Heart left ventricle (tissue), 16 donors: ENCODE measurements around the gene LHX2. TPM values are rescaled to one million over a fixed set of nuclear protein-coding genes. Genes with fewer than 3 reads are reported as not detected.

ENCODE experiments used
- ATAC-seq, 4 donors: fragments of 200-7000 bp; cut with Tn5 transposase; one replicate each; pipeline ENCODE4 v1.9.1; 2020 to 2022; ENCODE audit warnings: moderate library complexity in 4 of 4, mild to moderate bottlenecking in 3 of 4, moderate number of reproducible peaks in 1 of 4
- DNase-seq, 5 donors: peaks; one replicate each; pipeline ENCODE4 v3.0.0-alpha.2; 2020
- H3K27ac ChIP-seq, 12 donors: fragments of 200-600 bp; sonication (generic) in 4 of 12; one replicate each; pipeline versions ENCODE4 v1.5.0 to v1.8.0; 2016 to 2022; ENCODE audit warnings: mild to moderate bottlenecking in 2 of 12
- H3K27me3 ChIP-seq, 9 donors: fragments of 200-600 bp; sonication (generic) in 2 of 9; one replicate each; pipeline versions ENCODE4 v1.5.1 to v1.8.0; 2016 to 2022; ENCODE audit warnings: mild to moderate bottlenecking in 3 of 9
- H3K36me3 ChIP-seq, 9 donors: fragments of 200-600 bp; sonication (generic) in 2 of 9; one replicate each; pipeline versions ENCODE4 v1.5.0 to v1.8.0; 2018 to 2022; ENCODE audit warnings: mild to moderate bottlenecking in 2 of 9
- H3K4me1 ChIP-seq, 12 donors: fragments of 200-600 bp; sonication (generic) in 4 of 12; one replicate each; pipeline versions ENCODE4 v1.5.0 to v1.8.0; 2016 to 2022; ENCODE audit warnings: mild to moderate bottlenecking in 3 of 12
- H3K4me3 ChIP-seq, 12 donors: fragments of 200-600 bp; sonication (generic) in 4 of 12; one replicate each; pipeline versions ENCODE4 v1.5.0 to v1.8.0; 2017 to 2022; ENCODE audit warnings: mild to moderate bottlenecking in 9 of 12, moderate library complexity in 4 of 12
- H3K9me3 ChIP-seq, 12 donors: fragments of 200-600 bp; sonication (generic) in 4 of 12; one replicate each; pipeline versions ENCODE4 v1.5.0 to v1.8.0; 2016 to 2022; ENCODE audit warnings: mild to moderate bottlenecking in 1 of 12
- POLR2A ChIP-seq, 2 donors: fragments of 450-650 bp; IDR thresholded peaks; one replicate each; pipeline ENCODE4 v1.6.1; 2017; ENCODE audit warnings: antibody characterized with exemption in 2 of 2, mild to moderate bottlenecking in 2 of 2, moderate library complexity in 2 of 2
- WGBS, 4 donors: extraction: QIAGEN DNeasy Blood & Tissue Kit in 2 of 4; methylation state at CpG; one replicate each; pipeline versions ENCODE4 v1.1.5 to v1.1.7; 2013 to 2018; 5-methylcytosine and 5-hydroxymethylcytosine counted together
- intact Hi-C, 10 donors: fragments of 100-400 bp; cut with DNase I; formaldehyde crosslinking; loops; one replicate each; pipeline versions ENCODE4 v1.11.1 to v1.14.2; 2022
- polyA plus RNA-seq, 2 donors: library from polyadenylated mRNA; stranded (reverse); fragments of 200-250 nt; gene quantifications; one replicate each; pipeline ENCODE4 v1.2.3, GENCODE V29; 2013
- total RNA-seq, 9 donors: library from RNA; depleted of rRNA in 2 of 9; stranded (reverse); fragments of >200 nt in 2 of 9; fragmentation: NEBNext Ultra II Directional in 3 of 9; extraction: Animal tissue kit (Norgen Biotek cat#: 25700) in 3 of 9; gene quantifications; one replicate each; pipeline versions ENCODE4 v1.1.0 to v1.2.4, GENCODE V29; 2016 to 2023
- TF ChIP-seq, protein P1 (sequence below), 12 donors: fragments of 200-600 bp; sonication (generic) in 4 of 12; IDR thresholded peaks; one replicate each; pipeline versions ENCODE4 v1.5.0 to v1.8.0; 2018 to 2022; ENCODE audit warnings: antibody characterized with exemption in 12 of 12, mild to moderate bottlenecking in 5 of 12
- donor health status: ischemic (EF 13 %, LVEDD 7.1; RV severe dilation, severe dysfunction).
- donor health status: healthy with polysubstance abuse.
- donor health status: DM: no; HTN: yes; CAD: no.
- donor health status: DM: no; HTN: no; CAD: no.
- donor health status: ischemic (EF 25% LVEDD 6.9; RV normal size, moderate dysfunction).
- donor health status: ischemic (EF 25% LVEDD 5.7; RV mildly dilated, moderate dysfunction).
- donor health status: healthy.
- donor health status: DM: yes; HTN: yes; CAD: no.
- donor health status: ischemic (EF 35%, LVEDD 5.7; RV mildly dilated, moderate dysfunction).
- donor health status: nonischemic (EF 11% LVEDD 7.7; RV severe dilation, severe dysfunction).
- donor health status: DM: yes; HTN: yes; CAD: no.
- donor health status: PGD.
- donor health status: ischemic (EF 29% LVEDD 5.4; RV normal size, mild dysfunction).
- donor health status: nonischemic (EF 23%, LVEDD 6.1; RV moderate dilation, normal function).

Gene LHX2
- total and polyA plus RNA-seq, 11 donors, result 0.10 to 1.3 (median 0.28) TPM; not detected in 5

- H3K27ac ChIP-seq, result peak overlapping the region in 1 of 12 donors; percentile 49
- TF ChIP-seq, protein P1, sequence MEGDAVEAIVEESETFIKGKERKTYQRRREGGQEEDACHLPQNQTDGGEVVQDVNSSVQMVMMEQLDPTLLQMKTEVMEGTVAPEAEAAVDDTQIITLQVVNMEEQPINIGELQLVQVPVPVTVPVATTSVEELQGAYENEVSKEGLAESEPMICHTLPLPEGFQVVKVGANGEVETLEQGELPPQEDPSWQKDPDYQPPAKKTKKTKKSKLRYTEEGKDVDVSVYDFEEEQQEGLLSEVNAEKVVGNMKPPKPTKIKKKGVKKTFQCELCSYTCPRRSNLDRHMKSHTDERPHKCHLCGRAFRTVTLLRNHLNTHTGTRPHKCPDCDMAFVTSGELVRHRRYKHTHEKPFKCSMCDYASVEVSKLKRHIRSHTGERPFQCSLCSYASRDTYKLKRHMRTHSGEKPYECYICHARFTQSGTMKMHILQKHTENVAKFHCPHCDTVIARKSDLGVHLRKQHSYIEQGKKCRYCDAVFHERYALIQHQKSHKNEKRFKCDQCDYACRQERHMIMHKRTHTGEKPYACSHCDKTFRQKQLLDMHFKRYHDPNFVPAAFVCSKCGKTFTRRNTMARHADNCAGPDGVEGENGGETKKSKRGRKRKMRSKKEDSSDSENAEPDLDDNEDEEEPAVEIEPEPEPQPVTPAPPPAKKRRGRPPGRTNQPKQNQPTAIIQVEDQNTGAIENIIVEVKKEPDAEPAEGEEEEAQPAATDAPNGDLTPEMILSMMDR (IDR thresholded peaks at IDR 0.05), result no peak
- TF ChIP-seq POLR2A (IDR thresholded peaks at IDR 0.05), result no peak
- H3K36me3 ChIP-seq, result no peaks in the 10 kb centered on the region
- intact Hi-C loops, result no loop called here
- peaks cover 0 to 3% (median 0%) of the 10 kb centered on the region in 12 donors for H3K9me3 ChIP-seq
- H3K4me3 ChIP-seq, result no peak overlapping the region
- WGBS, 4 donors, result 80 to 91% (median 84%) methylated on average over 4 of the region's 4 CpGs
- H3K27me3 ChIP-seq, result peaks cover 0 to 4% (median 0%) of the 10 kb centered on the region in 9 donors
- peak in 3 of 4 donors; percentile 28 to 34 (median 31) for ATAC-seq
- DNase-seq, result no peak
- no peaks in the 10 kb centered on the region for H3K4me1 ChIP-seq
Measured at GRCh38 chr9:124078641-124079040, 67.1 kb downstream of the LHX2 start.

DNA sequence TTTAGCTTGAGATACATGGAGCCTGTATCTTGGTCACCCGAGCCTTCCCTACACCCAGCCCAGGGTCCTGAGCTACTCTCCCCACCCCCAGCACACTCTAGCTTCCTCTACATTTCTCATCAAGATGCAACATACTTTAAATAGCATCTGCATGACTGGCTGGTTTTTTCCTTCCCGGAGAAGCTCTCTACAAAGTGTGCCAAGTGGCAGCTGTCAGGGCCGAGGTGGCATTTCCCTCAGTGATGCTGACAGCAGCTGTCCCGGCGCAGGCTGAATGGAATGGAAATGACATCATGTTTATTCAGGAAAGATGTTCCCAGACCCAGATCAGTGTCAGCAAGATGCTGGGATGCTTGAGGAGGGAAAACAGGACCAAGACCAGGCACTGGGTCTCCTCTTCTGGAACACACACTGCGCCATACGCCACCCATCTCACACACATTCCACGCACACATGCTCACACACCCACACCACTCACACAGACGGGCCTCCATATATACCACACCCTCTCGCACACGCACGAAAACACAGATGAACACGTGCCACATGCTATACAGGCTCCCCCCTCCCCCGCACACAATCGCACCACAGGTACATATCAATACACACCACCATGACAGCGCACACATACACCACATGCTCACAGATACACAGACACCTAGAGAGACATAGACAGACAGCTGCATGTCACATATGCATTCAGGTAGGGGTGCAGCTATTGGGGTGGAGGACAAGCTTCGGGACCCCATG lies 67.8 kb downstream of the LHX2 start:
- Histone ChIP-seq H3K27ac (no peak overlapping the region), H3K36me3 (no peaks in the 10 kb centered on the region), H3K4me3 (no peak overlapping the region), H3K9me3 (peaks cover 0 to 3% (median 0%) of the 10 kb centered on the region in 12 donors), H3K4me1 (no peaks in the 10 kb centered on the region), H3K27me3 (peaks cover 0 to 4% (median 0%) of the 10 kb centered on the region in 9 donors)
- TF ChIP-seq POLR2A (IDR thresholded peaks at IDR 0.05), result no peak
- DNase-seq, result peak in 4 of 5 donors; percentile 21 to 70 (median 31)
- peak; percentile 42 to 82 (median 71) for ATAC-seq
- 61 to 67% (median 65%) methylated on average over 17 of the region's 17 CpGs for WGBS, 4 donors
- intact Hi-C loops, result no loop called here

- intact Hi-C loops, result no loop called here
- DNase-seq (no peak), ATAC-seq (no peak)
- TF ChIP-seq POLR2A (IDR thresholded peaks at IDR 0.05), result no peak
- TF ChIP-seq, protein P1 (IDR thresholded peaks at IDR 0.05), result no peak
- 78 to 85% (median 82%) methylated on average over 2 of the region's 2 CpGs for WGBS, 4 donors
- Histone ChIP-seq H3K27me3 (no peaks in the 10 kb centered on the region), H3K4me3 (no peak overlapping the region), H3K4me1 (no peaks in the 10 kb centered on the region), H3K36me3 (no peaks in the 10 kb centered on the region), H3K27ac (no peak overlapping the region), H3K9me3 (peaks cover 0 to 25% (median 6%) of the 10 kb centered on the region in 12 donors)
Measured at GRCh38 chr9:124082622-124083021, 71.1 kb downstream of the LHX2 start.

Other genes with a start within 250 kb of the LHX2 start
- gene DENND1A, start 81.6 kb upstream of the LHX2 start, total RNA-seq, result 10 to 100 TPM; 10.6 to 24.0 (median 15.7) TPM
- 10 to 100 TPM in 1 of 2 donors, 1 to 10 TPM in 1; 9.8 to 14.7 TPM for gene DENND1A, start 81.6 kb upstream of the LHX2 start, polyA plus RNA-seq
- gene NEK6, start 246.2 kb downstream of the LHX2 start, total RNA-seq, result 10 to 100 TPM in 2 of 9 donors, 1 to 10 TPM in 7; 5.0 to 42.4 (median 6.8) TPM
- 1 to 10 TPM; 1.8 to 4.0 TPM for gene NEK6, start 246.2 kb downstream of the LHX2 start, polyA plus RNA-seq